HG03045 (cell line): ENCODE results near the gene SH3BP4.

ENCODE experiments used
- ATAC-seq: cut with Tn5 transposase; IDR thresholded peaks from one replicate; pipeline ENCODE4 v1.9.1; 2021; ENCODE audit warnings: mild to moderate bottlenecking, moderate library complexity; ENCODE audit not compliant: unreplicated experiment

The SH3BP4 gene

GRCh38 chr2:235032949-235033348 lies 81.1 kb downstream of the SH3BP4 start:
- no peak for ATAC-seq

- no peak for ATAC-seq
Observed at GRCh38 chr2:235034265-235035118, 82.7 kb downstream of the SH3BP4 start.

- no peak for ATAC-seq
Observed at GRCh38 chr2:235037604-235038166, 85.9 kb downstream of the SH3BP4 start.

- no peak for ATAC-seq
Observed at GRCh38 chr2:235041221-235041917, 89.6 kb downstream of the SH3BP4 start.

GRCh38 chr2:235041918-235042575 lies 90.2 kb downstream of the SH3BP4 start:
- no peak for ATAC-seq

GRCh38 chr2:235042576-235043515 lies 91.0 kb downstream of the SH3BP4 start:
- no peak for ATAC-seq

- no peak for ATAC-seq
Observed at GRCh38 chr2:235043762-235044500, 92.1 kb downstream of the SH3BP4 start.

- no peak for ATAC-seq
Observed at GRCh38 chr2:235044501-235045271, 92.9 kb downstream of the SH3BP4 start.

- no peak for ATAC-seq
Observed at GRCh38 chr2:235045336-235045972, 93.6 kb downstream of the SH3BP4 start.

GRCh38 chr2:235045973-235046343 lies 94.1 kb downstream of the SH3BP4 start:
- ATAC-seq, result no peak

GRCh38 chr2:235046589-235046988 lies 94.8 kb downstream of the SH3BP4 start:
- ATAC-seq, result no peak

GRCh38 chr2:235047171-235048160 lies 95.6 kb downstream of the SH3BP4 start:
- ATAC-seq, result no peak

GRCh38 chr2:235048549-235048948 lies 96.7 kb downstream of the SH3BP4 start:
- no peak for ATAC-seq

- ATAC-seq, result no peak
Observed at GRCh38 chr2:235049069-235049468, 97.3 kb downstream of the SH3BP4 start.

- ATAC-seq, result no peak
Observed at GRCh38 chr2:235049719-235050118, 97.9 kb downstream of the SH3BP4 start.

GRCh38 chr2:235050980-235051351 lies 99.1 kb downstream of the SH3BP4 start:
- no peak for ATAC-seq
